ENCODE measurements around the gene TSPAN18. TPM values are rescaled to one million over a fixed set of nuclear protein-coding genes. Genes with fewer than 3 reads are reported as not detected.

The TSPAN18 gene
- total RNA-seq, 1 donor from 2014 or later, result 5.2 TPM

GRCh38 chr11:44689265-44689664 lies 37.5 kb upstream of the TSPAN18 start:
- Histone ChIP-seq H3K27me3 (ENCODE audit: control insufficient read depth, insufficient read depth, low read length) (peaks cover 14% of the 10 kb centered on the region), H3K36me3 (ENCODE audit: control insufficient read depth, insufficient read depth, low read length) (no peaks in the 10 kb centered on the region), H3K4me3 (ENCODE audit: low read depth, low read length) (no peak overlapping the region)
- no peak for TF ChIP-seq CTCF (IDR thresholded peaks at IDR 0.05; ENCODE audit: insufficient read depth, low read length, poor library complexity, severe bottlenecking)
- no peak for DNase-seq (ENCODE audit: low read depth)

GRCh38 chr11:44690651-44691050 lies 36.1 kb upstream of the TSPAN18 start:
- no peak for DNase-seq (ENCODE audit: low read depth)
- H3K36me3 ChIP-seq (ENCODE audit: control insufficient read depth, insufficient read depth, low read length), result no peaks in the 10 kb centered on the region
- H3K27me3 ChIP-seq (ENCODE audit: control insufficient read depth, insufficient read depth, low read length), result peaks cover 14% of the 10 kb centered on the region
- H3K4me3 ChIP-seq (ENCODE audit: low read depth, low read length), result no peak overlapping the region
- TF ChIP-seq CTCF (IDR thresholded peaks at IDR 0.05; ENCODE audit: insufficient read depth, low read length, poor library complexity, severe bottlenecking), result no peak

DNA sequence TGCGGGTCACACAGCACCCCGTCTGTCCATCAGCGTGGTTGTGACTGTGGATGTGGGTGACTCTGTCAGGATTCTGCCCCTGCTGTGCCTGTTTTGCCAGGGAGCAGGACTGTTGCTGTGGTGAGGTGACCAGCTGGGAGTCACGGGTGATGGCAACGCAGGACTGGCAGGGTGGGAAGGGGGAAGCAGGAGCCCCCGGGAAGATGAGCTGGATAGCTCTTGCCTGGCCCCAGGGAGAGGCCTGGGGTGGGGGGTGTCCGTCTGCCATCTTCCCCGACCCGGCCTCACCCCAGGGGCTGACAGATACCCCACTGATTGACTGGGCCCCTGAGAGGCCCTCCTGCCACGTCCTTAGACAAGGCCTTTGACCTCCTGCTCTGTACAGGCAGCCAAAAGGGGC lies 34.3 kb upstream of the TSPAN18 start:
- no peak for TF ChIP-seq CTCF (IDR thresholded peaks at IDR 0.05; ENCODE audit: insufficient read depth, low read length, poor library complexity, severe bottlenecking)
- Histone ChIP-seq H3K4me3 (ENCODE audit: low read depth, low read length) (no peak overlapping the region), H3K36me3 (ENCODE audit: control insufficient read depth, insufficient read depth, low read length) (no peaks in the 10 kb centered on the region), H3K27me3 (ENCODE audit: control insufficient read depth, insufficient read depth, low read length) (peaks cover 6% of the 10 kb centered on the region)
- DNase-seq (ENCODE audit: low read depth), result no peak

GRCh38 chr11:44693654-44694119 lies 33.1 kb upstream of the TSPAN18 start:
- peaks cover 2% of the 10 kb centered on the region for H3K27me3 ChIP-seq (ENCODE audit: control insufficient read depth, insufficient read depth, low read length)
- H3K4me3 ChIP-seq (ENCODE audit: low read depth, low read length), result no peak overlapping the region
- DNase-seq (ENCODE audit: low read depth), result no peak
- TF ChIP-seq CTCF (IDR thresholded peaks at IDR 0.05; ENCODE audit: insufficient read depth, low read length, poor library complexity, severe bottlenecking), result no peak
- no peaks in the 10 kb centered on the region for H3K36me3 ChIP-seq (ENCODE audit: control insufficient read depth, insufficient read depth, low read length)

DNA sequence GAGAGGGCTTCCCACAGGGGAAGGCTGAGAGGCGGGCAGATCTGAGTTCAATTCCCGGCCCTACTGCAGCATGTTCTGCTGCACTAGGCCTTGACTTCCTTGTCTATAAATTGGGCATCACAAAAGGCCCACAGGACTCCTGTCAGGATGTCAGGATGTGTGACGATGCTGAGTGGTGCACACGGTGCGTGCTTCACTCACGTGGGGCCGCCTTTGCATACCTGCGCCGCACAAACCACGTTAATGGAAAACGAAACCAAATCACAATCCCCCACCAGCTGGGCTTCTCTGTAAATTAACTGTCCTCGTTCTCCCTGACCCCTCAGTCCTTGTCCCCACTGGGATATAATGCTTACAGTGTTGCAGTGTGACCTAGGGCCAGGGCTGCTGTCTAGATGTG lies 32.3 kb upstream of the TSPAN18 start:
- Histone ChIP-seq H3K27me3 (ENCODE audit: control insufficient read depth, insufficient read depth, low read length) (peaks cover 3% of the 10 kb centered on the region), H3K4me3 (ENCODE audit: low read depth, low read length) (no peak overlapping the region), H3K36me3 (ENCODE audit: control insufficient read depth, insufficient read depth, low read length) (no peaks in the 10 kb centered on the region)
- no peak for DNase-seq (ENCODE audit: low read depth)
- no peak for TF ChIP-seq CTCF (IDR thresholded peaks at IDR 0.05; ENCODE audit: insufficient read depth, low read length, poor library complexity, severe bottlenecking)

GRCh38 chr11:44695169-44695833 lies 31.5 kb upstream of the TSPAN18 start:
- TF ChIP-seq CTCF (IDR thresholded peaks at IDR 0.05; ENCODE audit: insufficient read depth, low read length, poor library complexity, severe bottlenecking), result no peak
- Histone ChIP-seq H3K4me3 (ENCODE audit: low read depth, low read length) (no peak overlapping the region), H3K36me3 (ENCODE audit: control insufficient read depth, insufficient read depth, low read length) (no peaks in the 10 kb centered on the region), H3K27me3 (ENCODE audit: control insufficient read depth, insufficient read depth, low read length) (peaks cover 8% of the 10 kb centered on the region)
- no peak for DNase-seq (ENCODE audit: low read depth)

Measured in kidney epithelial cell (primary cell).